Measurements from ENCODE around the gene DCLRE1B.

DCLRE1B gene

GRCh38 chr1:113895098-113895497 is 10.0 kb upstream of the DCLRE1B start:
- TF ChIP-seq CSDC2 (CRISPR knock-in tag; IDR thresholded peaks at IDR 0.05) (no peak), ISL1 (CRISPR knock-in tag; IDR thresholded peaks at IDR 0.05) (no peak), ZC3H10 (CRISPR knock-in tag; IDR thresholded peaks at IDR 0.05) (no peak), PPARA (CRISPR knock-in tag; IDR thresholded peaks at IDR 0.05; ENCODE audit: borderline replicate concordance) (no peak), ESRRG (CRISPR knock-in tag; IDR thresholded peaks at IDR 0.05) (no peak), OSR1 (CRISPR knock-in tag; IDR thresholded peaks at IDR 0.05) (no peak), ZNF70 (CRISPR knock-in tag; IDR thresholded peaks at IDR 0.05) (no peak), RARB (CRISPR knock-in tag; IDR thresholded peaks at IDR 0.05) (no peak), ZFP30 (CRISPR knock-in tag; IDR thresholded peaks at IDR 0.05) (no peak), ZFP3 (CRISPR knock-in tag; IDR thresholded peaks at IDR 0.05) (no peak), TOX (CRISPR knock-in tag; IDR thresholded peaks at IDR 0.05; ENCODE audit: borderline replicate concordance) (no peak), ZNF565 (CRISPR knock-in tag; conservative IDR thresholded peaks at IDR 0.05; ENCODE audit: low read depth) (no peak)
- TF ChIP-seq, protein P1, sequence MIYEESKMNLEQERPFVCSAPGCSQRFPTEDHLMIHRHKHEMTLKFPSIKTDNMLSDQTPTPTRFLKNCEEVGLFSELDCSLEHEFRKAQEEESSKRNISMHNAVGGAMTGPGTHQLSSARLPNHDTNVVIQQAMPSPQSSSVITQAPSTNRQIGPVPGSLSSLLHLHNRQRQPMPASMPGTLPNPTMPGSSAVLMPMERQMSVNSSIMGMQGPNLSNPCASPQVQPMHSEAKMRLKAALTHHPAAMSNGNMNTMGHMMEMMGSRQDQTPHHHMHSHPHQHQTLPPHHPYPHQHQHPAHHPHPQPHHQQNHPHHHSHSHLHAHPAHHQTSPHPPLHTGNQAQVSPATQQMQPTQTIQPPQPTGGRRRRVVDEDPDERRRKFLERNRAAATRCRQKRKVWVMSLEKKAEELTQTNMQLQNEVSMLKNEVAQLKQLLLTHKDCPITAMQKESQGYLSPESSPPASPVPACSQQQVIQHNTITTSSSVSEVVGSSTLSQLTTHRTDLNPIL (CRISPR knock-in tag; IDR thresholded peaks at IDR 0.05; ENCODE audit: low read depth): no peak
- TF ChIP-seq, protein P2, sequence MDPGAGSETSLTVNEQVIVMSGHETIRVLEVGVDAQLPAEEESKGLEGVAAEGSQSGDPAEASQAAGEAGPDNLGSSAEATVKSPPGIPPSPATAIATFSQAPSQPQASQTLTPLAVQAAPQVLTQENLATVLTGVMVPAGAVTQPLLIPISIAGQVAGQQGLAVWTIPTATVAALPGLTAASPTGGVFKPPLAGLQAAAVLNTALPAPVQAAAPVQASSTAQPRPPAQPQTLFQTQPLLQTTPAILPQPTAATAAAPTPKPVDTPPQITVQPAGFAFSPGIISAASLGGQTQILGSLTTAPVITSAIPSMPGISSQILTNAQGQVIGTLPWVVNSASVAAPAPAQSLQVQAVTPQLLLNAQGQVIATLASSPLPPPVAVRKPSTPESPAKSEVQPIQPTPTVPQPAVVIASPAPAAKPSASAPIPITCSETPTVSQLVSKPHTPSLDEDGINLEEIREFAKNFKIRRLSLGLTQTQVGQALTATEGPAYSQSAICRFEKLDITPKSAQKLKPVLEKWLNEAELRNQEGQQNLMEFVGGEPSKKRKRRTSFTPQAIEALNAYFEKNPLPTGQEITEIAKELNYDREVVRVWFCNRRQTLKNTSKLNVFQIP (CRISPR knock-in tag; IDR thresholded peaks at IDR 0.05; ENCODE audit: borderline replicate concordance, low read depth): no peak
- TF ChIP-seq, protein P3, sequence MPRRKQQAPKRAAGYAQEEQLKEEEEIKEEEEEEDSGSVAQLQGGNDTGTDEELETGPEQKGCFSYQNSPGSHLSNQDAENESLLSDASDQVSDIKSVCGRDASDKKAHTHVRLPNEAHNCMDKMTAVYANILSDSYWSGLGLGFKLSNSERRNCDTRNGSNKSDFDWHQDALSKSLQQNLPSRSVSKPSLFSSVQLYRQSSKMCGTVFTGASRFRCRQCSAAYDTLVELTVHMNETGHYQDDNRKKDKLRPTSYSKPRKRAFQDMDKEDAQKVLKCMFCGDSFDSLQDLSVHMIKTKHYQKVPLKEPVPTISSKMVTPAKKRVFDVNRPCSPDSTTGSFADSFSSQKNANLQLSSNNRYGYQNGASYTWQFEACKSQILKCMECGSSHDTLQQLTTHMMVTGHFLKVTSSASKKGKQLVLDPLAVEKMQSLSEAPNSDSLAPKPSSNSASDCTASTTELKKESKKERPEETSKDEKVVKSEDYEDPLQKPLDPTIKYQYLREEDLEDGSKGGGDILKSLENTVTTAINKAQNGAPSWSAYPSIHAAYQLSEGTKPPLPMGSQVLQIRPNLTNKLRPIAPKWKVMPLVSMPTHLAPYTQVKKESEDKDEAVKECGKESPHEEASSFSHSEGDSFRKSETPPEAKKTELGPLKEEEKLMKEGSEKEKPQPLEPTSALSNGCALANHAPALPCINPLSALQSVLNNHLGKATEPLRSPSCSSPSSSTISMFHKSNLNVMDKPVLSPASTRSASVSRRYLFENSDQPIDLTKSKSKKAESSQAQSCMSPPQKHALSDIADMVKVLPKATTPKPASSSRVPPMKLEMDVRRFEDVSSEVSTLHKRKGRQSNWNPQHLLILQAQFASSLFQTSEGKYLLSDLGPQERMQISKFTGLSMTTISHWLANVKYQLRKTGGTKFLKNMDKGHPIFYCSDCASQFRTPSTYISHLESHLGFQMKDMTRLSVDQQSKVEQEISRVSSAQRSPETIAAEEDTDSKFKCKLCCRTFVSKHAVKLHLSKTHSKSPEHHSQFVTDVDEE (CRISPR knock-in tag; IDR thresholded peaks at IDR 0.05): no peak
- TF ChIP-seq, protein P4, sequence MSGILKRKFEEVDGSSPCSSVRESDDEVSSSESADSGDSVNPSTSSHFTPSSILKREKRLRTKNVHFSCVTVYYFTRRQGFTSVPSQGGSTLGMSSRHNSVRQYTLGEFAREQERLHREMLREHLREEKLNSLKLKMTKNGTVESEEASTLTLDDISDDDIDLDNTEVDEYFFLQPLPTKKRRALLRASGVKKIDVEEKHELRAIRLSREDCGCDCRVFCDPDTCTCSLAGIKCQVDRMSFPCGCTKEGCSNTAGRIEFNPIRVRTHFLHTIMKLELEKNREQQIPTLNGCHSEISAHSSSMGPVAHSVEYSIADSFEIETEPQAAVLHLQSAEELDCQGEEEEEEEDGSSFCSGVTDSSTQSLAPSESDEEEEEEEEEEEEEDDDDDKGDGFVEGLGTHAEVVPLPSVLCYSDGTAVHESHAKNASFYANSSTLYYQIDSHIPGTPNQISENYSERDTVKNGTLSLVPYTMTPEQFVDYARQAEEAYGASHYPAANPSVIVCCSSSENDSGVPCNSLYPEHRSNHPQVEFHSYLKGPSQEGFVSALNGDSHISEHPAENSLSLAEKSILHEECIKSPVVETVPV (CRISPR knock-in tag; IDR thresholded peaks at IDR 0.05): no peak
- no peak for ATAC-seq

- no peak for ATAC-seq
- TF ChIP-seq, protein P3 (CRISPR knock-in tag; IDR thresholded peaks at IDR 0.05): no peak
- TF ChIP-seq GLIS3 (CRISPR knock-in tag; IDR thresholded peaks at IDR 0.05): no peak
- no peak for TF ChIP-seq BACH2 (CRISPR knock-in tag; IDR thresholded peaks at IDR 0.05; ENCODE audit: borderline replicate concordance)
- no peak for TF ChIP-seq RARB (CRISPR knock-in tag; IDR thresholded peaks at IDR 0.05)
- TF ChIP-seq, protein P1 (CRISPR knock-in tag; IDR thresholded peaks at IDR 0.05; ENCODE audit: low read depth): no peak
- no peak for TF ChIP-seq ZNF8 (CRISPR knock-in tag; IDR thresholded peaks at IDR 0.05)
- no peak for TF ChIP-seq TOX (CRISPR knock-in tag; IDR thresholded peaks at IDR 0.05; ENCODE audit: borderline replicate concordance)
- TF ChIP-seq TCF4 (CRISPR knock-in tag; IDR thresholded peaks at IDR 0.05; ENCODE audit: borderline replicate concordance): no peak
- TF ChIP-seq, protein P5, sequence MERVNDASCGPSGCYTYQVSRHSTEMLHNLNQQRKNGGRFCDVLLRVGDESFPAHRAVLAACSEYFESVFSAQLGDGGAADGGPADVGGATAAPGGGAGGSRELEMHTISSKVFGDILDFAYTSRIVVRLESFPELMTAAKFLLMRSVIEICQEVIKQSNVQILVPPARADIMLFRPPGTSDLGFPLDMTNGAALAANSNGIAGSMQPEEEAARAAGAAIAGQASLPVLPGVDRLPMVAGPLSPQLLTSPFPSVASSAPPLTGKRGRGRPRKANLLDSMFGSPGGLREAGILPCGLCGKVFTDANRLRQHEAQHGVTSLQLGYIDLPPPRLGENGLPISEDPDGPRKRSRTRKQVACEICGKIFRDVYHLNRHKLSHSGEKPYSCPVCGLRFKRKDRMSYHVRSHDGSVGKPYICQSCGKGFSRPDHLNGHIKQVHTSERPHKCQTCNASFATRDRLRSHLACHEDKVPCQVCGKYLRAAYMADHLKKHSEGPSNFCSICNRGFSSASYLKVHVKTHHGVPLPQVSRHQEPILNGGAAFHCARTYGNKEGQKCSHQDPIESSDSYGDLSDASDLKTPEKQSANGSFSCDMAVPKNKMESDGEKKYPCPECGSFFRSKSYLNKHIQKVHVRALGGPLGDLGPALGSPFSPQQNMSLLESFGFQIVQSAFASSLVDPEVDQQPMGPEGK (CRISPR knock-in tag; IDR thresholded peaks at IDR 0.05; ENCODE audit: borderline replicate concordance): no peak
- TF ChIP-seq ZNF565 (CRISPR knock-in tag; conservative IDR thresholded peaks at IDR 0.05; ENCODE audit: low read depth): no peak
- TF ChIP-seq CSDC2 (CRISPR knock-in tag; IDR thresholded peaks at IDR 0.05): no peak
These were observed 9.2 kb upstream of the DCLRE1B start for GRCh38 chr1:113895961-113896360.

Data from SK-N-SH treated with all-trans-retinoic acid at 6 μM for 48 hours (cell line).